PC-3 (cell line): ENCODE results near the gene TECTA.

Experiments
- CTCF ChIP-seq: fragments of 300-600 bp; sonication (generic); conservative IDR thresholded peaks from 2 replicates; pipeline ENCODE4 v1.5.1; 2017; ENCODE audit warnings: antibody characterized with exemption, low read depth, mild to moderate bottlenecking, low read length
- EZH2 ChIP-seq: fragments of 300-600 bp; sonication (generic); IDR thresholded peaks from one replicate; pipeline ENCODE4 v1.6.1; 2017; ENCODE audit warnings: antibody characterized with exemption, mild to moderate bottlenecking, low read length; ENCODE audit not compliant: unreplicated experiment
- EZH2phosphoT487 ChIP-seq: fragments of 300-600 bp; sonication (generic); IDR thresholded peaks from 2 replicates; pipeline ENCODE4 v1.6.1; 2018; ENCODE audit warnings: mild to moderate bottlenecking, antibody characterized with exemption, low read length, borderline replicate concordance

DNA sequence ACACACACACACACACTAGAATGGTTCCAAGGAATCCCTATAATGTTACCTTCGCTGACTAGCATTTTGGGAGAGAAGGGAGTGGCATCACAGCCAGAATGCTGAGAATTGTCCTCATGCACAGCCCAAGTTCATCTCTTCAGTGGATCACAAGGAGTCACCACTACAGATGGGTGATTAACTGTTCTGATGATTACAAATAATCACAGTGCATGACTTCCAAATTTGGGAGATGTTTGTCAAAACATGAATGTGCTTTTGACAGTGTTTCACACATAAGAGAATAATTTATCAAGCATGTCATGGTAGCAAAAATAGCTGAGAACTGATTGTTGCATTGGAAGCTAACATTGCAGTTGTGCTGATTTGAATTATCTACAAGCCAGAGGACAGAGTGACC, 110.6 kb downstream of the TECTA start:
- TF ChIP-seq CTCF (no peak), EZH2 (no peak), EZH2phosphoT487 (no peak)
